PC-3 (cell line): ENCODE measurements around the gene FGGY.

Experiments
- CTCF ChIP-seq: fragments of 300-600 bp; sonication (generic); conservative IDR thresholded peaks from 2 replicates; pipeline ENCODE4 v1.5.1; 2017; ENCODE audit warnings: antibody characterized with exemption, low read depth, mild to moderate bottlenecking, low read length
- EZH2 ChIP-seq: fragments of 300-600 bp; sonication (generic); IDR thresholded peaks from one replicate; pipeline ENCODE4 v1.6.1; 2017; ENCODE audit warnings: antibody characterized with exemption, mild to moderate bottlenecking, low read length; ENCODE audit not compliant: unreplicated experiment

- TF ChIP-seq EZH2: no peak
- TF ChIP-seq CTCF: no peak
These were observed 208.7 kb downstream of the FGGY start for GRCh38 chr1:59505596-59506028.
